Measurements from ENCODE around the gene CCDC117.

GRCh38 chr22:28730179-28730578, 42.3 kb upstream of the CCDC117 start:
- TF ChIP-seq CTCF (IDR thresholded peaks at IDR 0.05; ENCODE audit: insufficient read depth, low read length, poor library complexity, severe bottlenecking) (no peak), EZH2phosphoT487 (conservative IDR thresholded peaks at IDR 0.05; ENCODE audit: low read length) (no peak)
